Heart right ventricle (tissue), 16 donors: ENCODE measurements around the gene NCAPH2. TPM values are rescaled to one million over a fixed set of nuclear protein-coding genes. Genes with fewer than 3 reads are reported as not detected.

Experiments used
- ATAC-seq, 8 donors: fragments of 200-7000 bp; cut with Tn5 transposase; one replicate each; pipeline ENCODE4 v1.9.1; 2020; ENCODE audit warnings: mild to moderate bottlenecking in 8 of 8, moderate library complexity in 8 of 8, moderate number of reproducible peaks in 1 of 8
- DNase-seq, 2 donors: peaks; one replicate each; pipeline ENCODE4 v3.0.0-alpha.2; 2020
- H3K27ac ChIP-seq, 10 donors: fragments of 200-600 bp; sonication (generic) in 2 of 10; one replicate each; pipeline versions ENCODE4 v1.5.0 to v1.8.0; 2020 to 2022; ENCODE audit warnings: mild to moderate bottlenecking in 3 of 10
- H3K27me3 ChIP-seq, 7 donors: fragments of 200-600 bp; one replicate each; pipeline ENCODE4 v1.8.0; 2021 to 2022; ENCODE audit warnings: mild to moderate bottlenecking in 2 of 7
- H3K36me3 ChIP-seq, 9 donors: fragments of 200-600 bp; sonication (generic) in 1 of 9; one replicate each; pipeline versions ENCODE4 v1.5.0 to v1.8.0; 2020 to 2022; ENCODE audit warnings: mild to moderate bottlenecking in 2 of 9
- H3K4me1 ChIP-seq, 9 donors: fragments of 200-600 bp; sonication (generic) in 1 of 9; one replicate each; pipeline versions ENCODE4 v1.5.0 to v1.8.0; 2020 to 2022; ENCODE audit warnings: mild to moderate bottlenecking in 4 of 9
- H3K4me3 ChIP-seq, 10 donors: fragments of 200-600 bp; sonication (generic) in 2 of 10; one replicate each; pipeline versions ENCODE4 v1.5.0 to v1.8.0; 2020 to 2022; ENCODE audit warnings: mild to moderate bottlenecking in 7 of 10, moderate library complexity in 2 of 10
- H3K9me3 ChIP-seq, 11 donors: fragments of 200-600 bp in 10 of 11; sonication (generic) in 2 of 11; one replicate each; pipeline versions ENCODE4 v1.5.0 to v1.8.0; 2013 to 2022; ENCODE audit warnings: mild to moderate bottlenecking in 2 of 11, control low read depth in 1 of 11, moderate library complexity in 1 of 11
- CTCF ChIP-seq, 9 donors: fragments of 200-600 bp; sonication (generic) in 2 of 9; IDR thresholded peaks; one replicate each; pipeline versions ENCODE4 v1.5.0 to v1.8.0; 2021 to 2022; ENCODE audit warnings: antibody characterized with exemption in 9 of 9, mild to moderate bottlenecking in 5 of 9, moderate library complexity in 1 of 9
- WGBS, 2 donors: extraction: QIAGEN DNeasy Blood & Tissue Kit; methylation state at CpG; one replicate each; pipeline ENCODE4 v1.1.7; 2013; ENCODE audit warnings: inconsistent platforms in 1 of 2; 5-methylcytosine and 5-hydroxymethylcytosine counted together
- intact Hi-C, 10 donors: fragments of 100-400 bp; cut with DNase I; formaldehyde crosslinking; loops; one replicate each; pipeline versions ENCODE4 v1.11.1 to v1.14.2; 2022
- polyA plus RNA-seq, 2 donors: library from polyadenylated mRNA; stranded (reverse); fragments of 200-250 nt; gene quantifications; one replicate each; pipeline ENCODE4 v1.2.3, GENCODE V29; 2013
- total RNA-seq, 10 donors: library from RNA; stranded (reverse); fragmentation: NEBNext Ultra II Directional in 3 of 10; extraction: Animal tissue kit (Norgen Biotek cat#: 25700) in 3 of 10; gene quantifications; one replicate each; pipeline versions ENCODE4 v1.2.1 to v1.2.4, GENCODE V29; 2021 to 2023
- donor health status: Arrhythmogenic right ventricular cardiomyopathy.
- donor health status: ischemic (EF 13 %, LVEDD 7.1; RV severe dilation, severe dysfunction).
- donor health status: healthy with polysubstance abuse.
- donor health status: DM: no; HTN: yes; CAD: no.
- donor health status: DM: no; HTN: no; CAD: no.
- donor health status: ischemic (EF 25% LVEDD 6.9; RV normal size, moderate dysfunction).
- donor health status: ischemic (EF 25% LVEDD 5.7; RV mildly dilated, moderate dysfunction).
- donor health status: healthy.
- donor health status: DM: yes; HTN: yes; CAD: no.
- donor health status: Ischemic cardiomyopathy.
- donor health status: ischemic (EF 35%, LVEDD 5.7; RV mildly dilated, moderate dysfunction).
- donor health status: nonischemic (EF 11% LVEDD 7.7; RV severe dilation, severe dysfunction).
- donor health status: DM: yes; HTN: yes; CAD: no.
- donor health status: PGD.
- donor health status: ischemic (EF 29% LVEDD 5.4; RV normal size, mild dysfunction).
- donor health status: nonischemic (EF 23%, LVEDD 6.1; RV moderate dilation, normal function).

The NCAPH2 gene
- total and polyA plus RNA-seq, 12 donors, result 21.7 to 54.8 (median 27.8) TPM

GRCh38 chr22:50471962-50472361, 36.1 kb upstream of the NCAPH2 start:
- TF ChIP-seq CTCF (IDR thresholded peaks at IDR 0.05), result no peak
- Histone ChIP-seq H3K4me3 (no peak overlapping the region), H3K36me3 (peaks cover 0 to 14% (median 6%) of the 10 kb centered on the region in 9 donors), H3K27me3 (no peaks in the 10 kb centered on the region), H3K27ac (no peak overlapping the region), H3K4me1 (peaks cover 31 to 67% (median 58%) of the 10 kb centered on the region in 9 donors), H3K9me3 (no peaks in the 10 kb centered on the region)
- WGBS, 2 donors, result 85 to 86% methylated on average over 5 of the region's 5 CpGs
- ATAC-seq (no peak), DNase-seq (no peak)
- intact Hi-C loops, result no loop called here

DNA sequence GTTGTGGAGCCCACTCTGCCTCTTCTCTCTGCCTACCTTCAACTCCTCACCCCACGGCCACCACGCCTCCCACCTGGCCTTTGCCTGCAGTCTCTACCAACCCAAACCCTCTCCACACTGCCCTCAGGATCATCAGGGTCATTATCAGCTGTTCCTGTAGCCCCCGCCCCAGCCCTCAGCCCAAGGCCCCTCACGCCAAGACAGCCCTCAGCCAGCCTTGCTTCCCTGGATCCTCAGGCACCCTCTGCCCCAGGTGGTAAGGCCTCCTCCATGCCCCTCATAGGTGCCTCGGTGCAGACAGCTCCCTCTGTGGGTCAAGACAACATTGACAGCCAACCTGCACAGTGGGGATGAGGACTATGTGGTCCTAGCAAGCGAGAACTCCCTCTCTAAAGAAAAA, 34.9 kb upstream of the NCAPH2 start:
- Histone ChIP-seq H3K4me3 (peak overlapping the region in 5 of 10 donors; percentile 81 to 98 (median 86)), H3K27ac (no peak overlapping the region), H3K9me3 (no peaks in the 10 kb centered on the region), H3K36me3 (peaks cover 0 to 4% (median 0%) of the 10 kb centered on the region in 9 donors), H3K4me1 (peaks cover 31 to 67% (median 58%) of the 10 kb centered on the region in 9 donors), H3K27me3 (no peaks in the 10 kb centered on the region)
- DNase-seq (peak in 1 of 2 donors; percentile 11), ATAC-seq (no peak)
- WGBS, 2 donors, result 81 to 86% methylated on average over 6 of the region's 6 CpGs
- intact Hi-C loops, result no loop called here
- peak in 2 of 9 donors; percentile 3 to 23 for TF ChIP-seq CTCF (IDR thresholded peaks at IDR 0.05)

- ATAC-seq (peak in 2 of 8 donors; percentile 23 to 25), DNase-seq (peak in 1 of 2 donors; percentile 40)
- Histone ChIP-seq H3K27me3 (peaks cover 0 to 7% (median 3%) of the 10 kb centered on the region in 7 donors), H3K4me1 (peaks cover 31 to 57% (median 56%) of the 10 kb centered on the region in 9 donors), H3K27ac (peak overlapping the region in 8 of 10 donors; percentile 62 to 90 (median 74)), H3K36me3 (peaks cover 0 to 4% (median 0%) of the 10 kb centered on the region in 9 donors), H3K9me3 (no peaks in the 10 kb centered on the region), H3K4me3 (peak overlapping the region; percentile 63 to 98 (median 84))
- intact Hi-C loops, result loop anchor here in 2 of 10 donors (2.0 kb wide), 1 partner anchor 33 kb away; the partner anchor contains the start of gene LMF2 (in 2 of the 2)
- WGBS, 2 donors, result 5 to 10% methylated on average over 35 to 62 of the region's 62 CpGs
- TF ChIP-seq CTCF (IDR thresholded peaks at IDR 0.05), result peak in 1 of 9 donors; percentile 6
Observed at GRCh38 chr22:50473855-50474671, 34.0 kb upstream of the NCAPH2 start.
